HCT116 (cell line): Measurements from ENCODE around the gene ABCA3. TPM values are rescaled to one million over a fixed set of nuclear protein-coding genes. Genes with fewer than 3 reads are reported as not detected.

Experiments
- ATAC-seq: fragments of 200-7000 bp; cut with Tn5 transposase; 2 replicates; pipeline ENCODE4 v1.9.1; 2020; ENCODE audit warnings: mild to moderate bottlenecking, moderate library complexity
- BruUV-seq: library from RNA; stranded (reverse); fragments of 400-500 nt; replicated peaks from 2 replicates; lab custom pipeline; 2021; lab: Mats Ljungman, UMichigan
- CTCF ChIA-PET: fragments of 300-600 bp; sonication (Branson Sonifier 250); formaldehyde crosslinking; loops from one replicate; lab custom pipeline; 2021; ENCODE audit warnings: antibody characterized with exemption; lab: Charles Lee
- POLR2A ChIA-PET: fragments of 300-600, 350-600 bp; sonication (Branson Sonifier 250); formaldehyde crosslinking; loops from one replicate; lab custom pipeline; 2021; ENCODE audit warnings: antibody characterized with exemption; lab: Charles Lee
- RAD21 ChIA-PET, 2 experiments: fragments of 300-600 bp; sonication (Branson Sonifier 250); formaldehyde crosslinking; loops; one replicate each; lab custom pipeline; 2023; ENCODE audit warnings: low total read pairs in 2 of 2; ENCODE audit not compliant: uncharacterized antibody in 2 of 2, unreplicated experiment in 2 of 2, low non-redundant PET in 1 of 2; lab: Charles Lee
- DNase-seq: peaks from one replicate; pipeline ENCODE4 v3.0.0-alpha.2; 2010; ENCODE audit warnings: low read depth, low spot score
- H2AFZ ChIP-seq: fragments of 200-600 bp; shearing (Covaris generic), sonication (generic); 2 replicates; pipeline ENCODE4 v1.6.1; 2017; ENCODE audit warnings: low read depth, mixed run types, mixed read lengths, antibody characterized with exemption, low read length; ENCODE audit not compliant: poor library complexity, severe bottlenecking
- H3K27ac ChIP-seq: 2 replicates; pipeline ENCODE4 v1.5.1; 2012; ENCODE audit warnings: low read depth, low read length
- H3K27me3 ChIP-seq: fragments of 200-600 bp; sonication (generic); 2 replicates; pipeline ENCODE4 v1.6.1; 2016; ENCODE audit warnings: mixed run types, low read length, mixed read lengths; ENCODE audit not compliant: insufficient read depth
- H3K36me3 ChIP-seq, 2 experiments: fragments of 200-500 bp in 1 of 2; fragments of 200-600 bp in 1 of 2; sonication (Bioruptor generic) in 1 of 2; sonication (generic) in 1 of 2; 2 replicates each; pipeline versions ENCODE4 v1.5.1 to v1.6.1; 2014 to 2016; ENCODE audit warnings: low read length in 2 of 2, inconsistent platforms in 1 of 2, mixed read lengths in 1 of 2, mixed run types in 1 of 2; ENCODE audit not compliant: insufficient read depth in 2 of 2, control insufficient read depth in 1 of 2
- H3K4me1 ChIP-seq, 2 experiments: fragments of 200-600 bp in 1 of 2; sonication (generic) in 1 of 2; 2 replicates each; pipeline versions ENCODE4 v1.5.1 to v1.6.1; 2012 to 2017; ENCODE audit warnings: low read length in 2 of 2, inconsistent platforms in 1 of 2, mild to moderate bottlenecking in 1 of 2, mixed read lengths in 1 of 2, mixed run types in 1 of 2, moderate library complexity in 1 of 2; ENCODE audit not compliant: insufficient read depth in 2 of 2, control insufficient read depth in 1 of 2
- H3K4me2 ChIP-seq: fragments of 200-600 bp; sonication (generic); 2 replicates; pipeline ENCODE4 v1.6.1; 2017; ENCODE audit warnings: mixed run types, low read length, mixed read lengths
- H3K4me3 ChIP-seq, 2 experiments: fragments of 200-600 bp in 1 of 2; sonication (generic) in 1 of 2; replicated peaks in 1 of 2; 2 replicates each; pipeline ENCODE4 v1.5.1; 2011 to 2016; ENCODE audit warnings: low read length in 2 of 2, control low read depth in 1 of 2, low read depth in 1 of 2, mild to moderate bottlenecking in 1 of 2, mixed read lengths in 1 of 2, mixed run types in 1 of 2
- H3K79me2 ChIP-seq: fragments of 200-600 bp; sonication (generic); 2 replicates; pipeline ENCODE4 v1.6.1; 2017; ENCODE audit warnings: mild to moderate bottlenecking, mixed run types, low read length, moderate library complexity, mixed read lengths; ENCODE audit not compliant: insufficient read depth
- H3K9ac ChIP-seq: fragments of 200-600 bp; sonication (generic); 2 replicates; pipeline ENCODE4 v1.6.1; 2016; ENCODE audit warnings: low read length, mixed read lengths
- H3K9me2 ChIP-seq: fragments of 200-600 bp; sonication (generic), shearing (Covaris generic); 2 replicates; pipeline ENCODE4 v1.6.1; 2017; ENCODE audit warnings: mixed run types, mild to moderate bottlenecking, moderate library complexity; ENCODE audit not compliant: insufficient read depth
- H3K9me3 ChIP-seq, 2 experiments: fragments of 200-500 bp in 1 of 2; fragments of 200-600 bp in 1 of 2; sonication (Bioruptor generic) in 1 of 2; sonication (generic) in 1 of 2; 2 replicates each; pipeline ENCODE4 v1.6.1; 2014 to 2017; ENCODE audit warnings: low read length in 2 of 2, mixed read lengths in 2 of 2, inconsistent platforms in 1 of 2, low read depth in 1 of 2, mild to moderate bottlenecking in 1 of 2, mixed run types in 1 of 2, moderate library complexity in 1 of 2; ENCODE audit not compliant: control insufficient read depth in 1 of 2, insufficient read depth in 1 of 2
- H4K20me1 ChIP-seq: fragments of 200-600 bp; sonication (generic), shearing (Covaris generic); 2 replicates; pipeline ENCODE4 v1.6.1; 2017; ENCODE audit warnings: mixed run types, mild to moderate bottlenecking, moderate library complexity; ENCODE audit not compliant: insufficient read depth
- ATF3 ChIP-seq: IDR thresholded peaks from 2 replicates; pipeline ENCODE4 v1.6.1; 2012
- CBX3 ChIP-seq: IDR thresholded peaks from 2 replicates; pipeline ENCODE4 v1.6.1; 2012; ENCODE audit warnings: low read depth
- CEBPB ChIP-seq: IDR thresholded peaks from 2 replicates; pipeline ENCODE4 v1.6.1; 2012; ENCODE audit warnings: low read depth
- CTCF ChIP-seq, 3 experiments: fragments of 200-600 bp in 1 of 3; sonication (generic) in 1 of 3; IDR thresholded peaks in 2 of 3; conservative IDR thresholded peaks in 1 of 3; 2 replicates each; pipeline ENCODE4 v1.5.1; 2012 to 2017; ENCODE audit warnings: low read depth in 2 of 3, low read length in 2 of 3, antibody characterized with exemption in 1 of 3, borderline replicate concordance in 1 of 3, control low read depth in 1 of 3, mild to moderate bottlenecking in 1 of 3, mixed read lengths in 1 of 3, mixed run types in 1 of 3, moderate library complexity in 1 of 3; ENCODE audit not compliant: insufficient read depth in 1 of 3
- EGR1 ChIP-seq: IDR thresholded peaks from 2 replicates; pipeline ENCODE4 v1.6.1; 2012; ENCODE audit warnings: low read depth
- ELF1 ChIP-seq: IDR thresholded peaks from 2 replicates; pipeline ENCODE4 v1.6.1; 2012; ENCODE audit warnings: low read depth, borderline replicate concordance
- EZH2phosphoT487 ChIP-seq: fragments of 200-600 bp; IDR thresholded peaks from 2 replicates; pipeline ENCODE4 v1.6.1; 2018; ENCODE audit warnings: antibody characterized with exemption, borderline replicate concordance
- JUND ChIP-seq: IDR thresholded peaks from 2 replicates; pipeline ENCODE4 v1.6.1; 2012
- MAX ChIP-seq: IDR thresholded peaks from 2 replicates; pipeline ENCODE4 v1.6.1; 2012
- POLR2A ChIP-seq: IDR thresholded peaks from 2 replicates; pipeline ENCODE4 v1.7.0; 2011; ENCODE audit warnings: borderline replicate concordance; ENCODE audit not compliant: insufficient read depth, insufficient read length; ENCODE audit errors: extremely low read depth
- POLR2AphosphoS5 ChIP-seq: IDR thresholded peaks from 2 replicates; pipeline ENCODE4 v1.6.1; 2011; ENCODE audit warnings: mild to moderate bottlenecking, low read depth, low read length, moderate library complexity
- RAD21 ChIP-seq: IDR thresholded peaks from 2 replicates; pipeline ENCODE4 v1.6.1; 2012; ENCODE audit warnings: low read depth, mild to moderate bottlenecking
- SIN3A ChIP-seq: IDR thresholded peaks from 2 replicates; pipeline ENCODE4 v1.6.1; 2012; ENCODE audit warnings: low read depth
- SP1 ChIP-seq: IDR thresholded peaks from 2 replicates; pipeline ENCODE4 v1.6.1; 2012; ENCODE audit warnings: low read depth
- YY1 ChIP-seq: IDR thresholded peaks from 2 replicates; pipeline ENCODE4 v1.6.1; 2011; ENCODE audit warnings: low read length, low read depth, moderate library complexity, mild to moderate bottlenecking; ENCODE audit not compliant: insufficient replicate concordance; ENCODE audit errors: extremely low read depth
- intact Hi-C: fragments of 100-400 bp; cut with micrococcal nuclease; formaldehyde crosslinking; loops from 2 replicates; pipeline ENCODE4 v1.10.0; 2022
- total RNA-seq: library from RNA; stranded (reverse); gene quantifications from one replicate; pipeline ENCODE4 v1.2.1, GENCODE V29; 2021; ENCODE audit not compliant: unreplicated experiment

The ABCA3 gene
- total RNA-seq, 1 experiment from 2014 or later = 5.4 TPM

GRCh38 chr16:2350500-2350899 is 10.0 kb upstream of the ABCA3 start:
- H3K9me2 ChIP-seq = no peaks in the 10 kb centered on the region
- no peak overlapping the region for H2AFZ ChIP-seq
- POLR2A ChIA-PET = no interaction called here
- RAD21 ChIA-PET = no interaction called here
- H3K27me3 ChIP-seq = no peaks in the 10 kb centered on the region
- H3K27ac ChIP-seq = no peak overlapping the region
- H3K9ac ChIP-seq = no peak overlapping the region
- H3K9me3 ChIP-seq = no peaks in the 10 kb centered on the region
- H4K20me1 ChIP-seq = no peaks in the 10 kb centered on the region
- CTCF ChIA-PET = no interaction called here
- no peak for ATAC-seq
- no peaks in the 10 kb centered on the region for H3K79me2 ChIP-seq
- BruUV-seq = no TSS peak
- intact Hi-C loops = loop anchor here (5.0 kb wide), 1 partner anchor 37 kb away; no protein-coding TSS in a partner anchor
- no peak for DNase-seq
- no peaks in the 10 kb centered on the region for H3K36me3 ChIP-seq
- no peak overlapping the region for H3K4me3 ChIP-seq
- no peak overlapping the region for H3K4me2 ChIP-seq
- H3K4me1 ChIP-seq = 0 out of 4 replicates have a peak, but pooled peaks cover 0 to 4% of the 10 kb centered on the region in 2 experiments
- TF ChIP-seq POLR2AphosphoS5 (no peak), EGR1 (no peak), ELF1 (no peak), ATF3 (no peak), CEBPB (no peak), POLR2A (no peak), EZH2phosphoT487 (no peak), SIN3A (no peak), SP1 (no peak), CTCF (IDR thresholded peaks at IDR 0.05 in 2 of 3, conservative IDR thresholded peaks at IDR 0.05 in 1 of 3; ENCODE audit: borderline replicate concordance in 1 of 3, insufficient read depth in 1 of 3, low read depth in 2 of 3, low read length in 2 of 3) (no peak), MAX (no peak), JUND (no peak), YY1 (no peak), CBX3 (no peak), RAD21 (no peak)
